Breast epithelium (tissue), 4 donors: ENCODE results near the gene DGKI. TPM values are rescaled to one million over a fixed set of nuclear protein-coding genes. Genes with fewer than 3 reads are reported as not detected.

Experiments used
- DNase-seq, 2 donors: peaks; one replicate each; pipeline ENCODE4 v3.0.0-alpha.2; 2019; ENCODE audit warnings: low spot score in 2 of 2
- H3K27ac ChIP-seq, 2 donors: fragments of 200-600 bp; sonication (generic) in 1 of 2; one replicate each; pipeline ENCODE4 v1.5.1; 2016 to 2019; ENCODE audit warnings: mild to moderate bottlenecking in 1 of 2
- H3K27me3 ChIP-seq, 2 donors: fragments of 200-600 bp; sonication (generic) in 1 of 2; one replicate each; pipeline versions ENCODE4 v1.5.1 to v1.6.0; 2017 to 2019; ENCODE audit warnings: control low read depth in 1 of 2, mild to moderate bottlenecking in 1 of 2
- H3K36me3 ChIP-seq: fragments of 200-600 bp; one replicate; pipeline ENCODE4 v1.5.1; 2019
- H3K4me1 ChIP-seq, 2 donors: fragments of 200-600 bp; sonication (generic); one replicate each; pipeline ENCODE4 v1.5.1; 2016 to 2019; ENCODE audit warnings: control low read depth in 1 of 2
- H3K4me3 ChIP-seq, 3 donors: fragments of 200-600 bp; sonication (generic); 1 replicate in 2 of 3; 2 replicates in 1 of 3; pipeline ENCODE4 v1.5.1; 2016 to 2019; ENCODE audit warnings: mild to moderate bottlenecking in 3 of 3, moderate library complexity in 2 of 3
- H3K9me3 ChIP-seq, 2 donors: fragments of 200-600 bp; sonication (generic) in 1 of 2; one replicate each; pipeline ENCODE4 v1.5.1; 2016 to 2019; ENCODE audit warnings: control low read depth in 1 of 2
- POLR2A ChIP-seq: fragments of 450-650 bp; IDR thresholded peaks from one replicate; pipeline ENCODE4 v1.6.1; 2016; ENCODE audit warnings: antibody characterized with exemption, mild to moderate bottlenecking, moderate library complexity
- POLR2AphosphoS5 ChIP-seq, 3 donors: sonication (generic); formaldehyde crosslinking; IDR thresholded peaks; one replicate each; pipeline ENCODE4 v1.6.1; 2017; ENCODE audit warnings: antibody characterized with exemption in 3 of 3
- intact Hi-C: fragments of 100-400 bp; cut with DNase I; formaldehyde crosslinking; loops from one replicate; pipeline ENCODE4 v1.15.1; 2023; ENCODE audit warnings: low total_unique reads
- total RNA-seq, 3 donors: library from RNA; depleted of rRNA; stranded (reverse); fragments of >200 nt; gene quantifications; one replicate each; pipeline ENCODE4 v1.1.0, GENCODE V29; 2016
- TF ChIP-seq, protein P1 (sequence below), 3 donors: fragments of 450-650 bp; IDR thresholded peaks; one replicate each; pipeline ENCODE4 v1.5.1; 2016 to 2017; ENCODE audit warnings: antibody characterized with exemption in 3 of 3, mild to moderate bottlenecking in 3 of 3, moderate library complexity in 3 of 3

Gene DGKI
- total RNA-seq, 3 donors from 2014 or later, result 2.7 to 4.1 (median 2.9) TPM

DNA sequence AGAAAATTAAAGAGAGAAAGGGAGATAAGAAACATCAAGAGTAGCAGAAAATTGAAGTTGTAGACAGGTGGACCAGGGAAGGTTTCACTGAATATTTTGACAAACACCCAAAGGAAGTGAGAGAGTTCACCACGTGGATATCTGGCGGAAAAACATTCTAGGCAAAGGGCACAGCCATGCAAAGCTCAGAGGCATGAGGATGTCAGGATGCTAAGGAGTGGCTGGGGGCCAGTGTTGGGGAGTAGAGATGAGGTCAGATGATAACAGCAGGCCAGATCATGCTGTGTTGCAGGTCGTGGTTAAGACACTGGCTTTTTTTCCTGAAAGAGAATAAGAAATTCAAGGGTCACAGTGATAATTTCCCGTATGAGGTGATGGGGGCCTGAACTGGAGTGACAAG lies 181.9 kb downstream of the DGKI start:
- H3K27me3 ChIP-seq, result peaks cover 0 to 11% of the 10 kb centered on the region in 2 donors
- intact Hi-C loops, result no loop called here
- no peak overlapping the region for H3K27ac ChIP-seq
- no peaks in the 10 kb centered on the region for H3K4me1 ChIP-seq
- H3K9me3 ChIP-seq, result no peaks in the 10 kb centered on the region
- DNase-seq, result no peak
- H3K4me3 ChIP-seq, result no peak overlapping the region
- TF ChIP-seq, protein P1, sequence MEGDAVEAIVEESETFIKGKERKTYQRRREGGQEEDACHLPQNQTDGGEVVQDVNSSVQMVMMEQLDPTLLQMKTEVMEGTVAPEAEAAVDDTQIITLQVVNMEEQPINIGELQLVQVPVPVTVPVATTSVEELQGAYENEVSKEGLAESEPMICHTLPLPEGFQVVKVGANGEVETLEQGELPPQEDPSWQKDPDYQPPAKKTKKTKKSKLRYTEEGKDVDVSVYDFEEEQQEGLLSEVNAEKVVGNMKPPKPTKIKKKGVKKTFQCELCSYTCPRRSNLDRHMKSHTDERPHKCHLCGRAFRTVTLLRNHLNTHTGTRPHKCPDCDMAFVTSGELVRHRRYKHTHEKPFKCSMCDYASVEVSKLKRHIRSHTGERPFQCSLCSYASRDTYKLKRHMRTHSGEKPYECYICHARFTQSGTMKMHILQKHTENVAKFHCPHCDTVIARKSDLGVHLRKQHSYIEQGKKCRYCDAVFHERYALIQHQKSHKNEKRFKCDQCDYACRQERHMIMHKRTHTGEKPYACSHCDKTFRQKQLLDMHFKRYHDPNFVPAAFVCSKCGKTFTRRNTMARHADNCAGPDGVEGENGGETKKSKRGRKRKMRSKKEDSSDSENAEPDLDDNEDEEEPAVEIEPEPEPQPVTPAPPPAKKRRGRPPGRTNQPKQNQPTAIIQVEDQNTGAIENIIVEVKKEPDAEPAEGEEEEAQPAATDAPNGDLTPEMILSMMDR (IDR thresholded peaks at IDR 0.05), result no peak
- TF ChIP-seq POLR2A (no peak), POLR2AphosphoS5 (IDR thresholded peaks at IDR 0.05) (no peak)
- no peaks in the 10 kb centered on the region for H3K36me3 ChIP-seq

DNA sequence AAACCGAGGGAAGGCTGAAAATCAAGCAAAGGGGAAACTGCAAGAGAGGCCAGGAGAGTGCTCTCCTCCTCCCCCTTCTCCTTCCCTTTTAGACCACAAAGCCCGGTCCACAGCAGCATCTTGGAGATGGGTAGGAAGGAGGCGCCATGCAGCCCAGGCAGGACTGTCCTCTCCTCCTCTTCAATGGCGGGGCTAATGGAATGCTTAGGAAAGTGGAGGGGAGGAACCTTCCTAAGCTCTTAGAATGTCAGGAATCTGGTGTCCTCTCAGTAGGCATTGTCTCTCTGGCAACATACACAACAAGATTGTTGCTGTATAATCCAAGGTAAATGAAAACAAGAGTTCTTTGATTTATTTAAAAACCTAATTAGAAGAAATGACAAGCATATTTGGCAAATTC lies 185.1 kb downstream of the DGKI start:
- no peak for DNase-seq
- no peak for TF ChIP-seq POLR2AphosphoS5 (IDR thresholded peaks at IDR 0.05)
- Histone ChIP-seq H3K27me3 (peaks cover 0 to 11% of the 10 kb centered on the region in 2 donors), H3K4me1 (no peaks in the 10 kb centered on the region), H3K9me3 (no peaks in the 10 kb centered on the region), H3K27ac (no peak overlapping the region), H3K4me3 (no peak overlapping the region), H3K36me3 (no peaks in the 10 kb centered on the region)
- intact Hi-C loops, result no loop called here

DNA sequence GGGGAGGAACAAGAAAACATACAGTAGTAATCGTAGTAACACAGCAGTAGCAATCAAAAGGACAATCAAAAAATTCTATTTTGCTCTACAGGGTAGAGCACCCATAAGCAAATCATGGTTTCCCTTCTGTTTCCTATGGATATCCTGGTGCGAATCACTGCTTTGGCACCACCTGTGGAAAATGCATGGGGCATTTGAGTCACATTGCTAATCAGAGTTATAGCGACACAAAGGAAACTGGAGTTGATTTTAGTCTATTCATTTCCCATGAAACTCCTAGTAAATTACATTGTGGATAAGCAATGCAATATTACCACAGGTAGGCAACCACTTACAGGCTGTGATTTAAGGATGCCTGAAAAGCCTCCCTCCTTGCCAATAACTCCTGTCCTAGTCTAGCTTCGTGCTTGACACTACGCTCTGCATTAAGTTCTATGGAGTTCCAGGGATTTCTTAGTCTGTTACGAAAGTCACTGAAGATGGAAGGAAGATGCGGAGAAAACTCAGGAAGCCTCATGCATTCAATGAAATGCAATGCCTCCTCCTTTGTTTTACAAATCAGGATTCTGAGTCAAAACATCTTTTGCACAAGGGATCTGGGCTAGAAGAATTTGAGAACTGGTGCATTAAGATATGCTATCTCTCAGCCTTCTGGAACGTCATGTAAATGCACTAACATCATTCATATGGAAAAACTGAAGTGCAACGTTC lies 188.4 kb downstream of the DGKI start:
- intact Hi-C loops, result no loop called here
- Histone ChIP-seq H3K27ac (no peak overlapping the region), H3K9me3 (no peaks in the 10 kb centered on the region), H3K36me3 (no peaks in the 10 kb centered on the region), H3K27me3 (peaks cover 0 to 8% of the 10 kb centered on the region in 2 donors), H3K4me3 (no peak overlapping the region), H3K4me1 (no peaks in the 10 kb centered on the region)
- TF ChIP-seq, protein P1 (IDR thresholded peaks at IDR 0.05), result no peak
- TF ChIP-seq POLR2AphosphoS5 (IDR thresholded peaks at IDR 0.05), result no peak
- no peak for TF ChIP-seq POLR2A
- DNase-seq, result no peak

DNA sequence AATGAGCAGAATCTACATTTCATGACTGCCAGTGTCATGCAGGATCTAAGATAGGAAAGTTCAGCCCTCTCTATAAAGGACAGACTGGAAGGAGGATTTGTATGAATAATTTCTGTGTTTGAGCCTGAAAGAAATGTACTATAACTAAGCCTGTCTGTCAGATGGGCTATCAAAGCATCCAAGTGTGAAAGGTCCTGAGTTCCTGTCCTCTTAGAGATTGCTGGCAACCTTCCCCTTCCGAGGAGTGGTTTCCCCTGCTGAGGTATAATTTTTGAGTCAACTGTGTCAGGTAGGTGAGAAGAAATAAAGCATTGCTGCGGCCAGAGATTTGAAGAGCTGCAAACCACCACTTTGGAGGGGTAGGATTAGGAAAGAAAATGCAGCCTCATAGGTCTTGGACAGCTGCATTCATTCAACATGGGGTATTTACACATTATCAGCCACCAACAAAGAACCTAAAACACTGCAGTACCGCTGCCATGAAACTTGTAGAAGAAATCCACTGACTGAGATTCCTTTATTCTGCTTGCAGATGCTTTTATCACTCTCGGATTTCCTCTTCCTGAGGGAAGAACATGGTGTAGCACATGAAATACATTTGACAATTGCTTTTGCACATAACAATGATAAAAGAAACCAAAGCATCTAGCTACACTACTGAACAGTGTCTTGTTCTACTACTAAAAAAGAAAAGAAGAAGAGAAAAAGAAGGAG lies 189.1 kb downstream of the DGKI start:
- H3K27me3 ChIP-seq, result peaks cover 0 to 5% of the 10 kb centered on the region in 2 donors
- TF ChIP-seq, protein P1 (IDR thresholded peaks at IDR 0.05), result no peak
- TF ChIP-seq POLR2A, result no peak
- no peak for TF ChIP-seq POLR2AphosphoS5 (IDR thresholded peaks at IDR 0.05)
- H3K36me3 ChIP-seq, result no peaks in the 10 kb centered on the region
- no peak for DNase-seq
- H3K9me3 ChIP-seq, result no peaks in the 10 kb centered on the region
- H3K4me1 ChIP-seq, result no peaks in the 10 kb centered on the region
- intact Hi-C loops, result no loop called here
- no peak overlapping the region for H3K4me3 ChIP-seq
- no peak overlapping the region for H3K27ac ChIP-seq

DNA sequence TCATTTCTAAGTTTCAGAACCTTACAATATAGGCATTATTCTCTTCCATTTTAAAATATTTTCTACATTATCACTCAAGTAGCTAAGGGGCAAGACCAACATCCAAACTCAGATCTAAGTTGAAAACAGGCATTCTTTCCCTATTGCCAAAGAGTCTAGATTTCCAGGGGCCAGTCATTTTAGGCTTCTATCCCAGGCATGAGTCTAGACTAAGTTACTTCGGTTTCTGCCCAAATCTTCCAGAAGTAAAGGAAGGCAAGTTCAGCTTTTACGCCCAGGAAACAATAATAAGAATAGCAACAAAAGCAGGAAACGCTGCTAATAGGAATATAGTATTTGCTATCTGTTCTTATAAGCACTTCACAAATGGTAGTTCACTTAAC lies 189.9 kb downstream of the DGKI start:
- H3K9me3 ChIP-seq, result no peaks in the 10 kb centered on the region
- TF ChIP-seq, protein P1 (IDR thresholded peaks at IDR 0.05), result no peak
- TF ChIP-seq POLR2AphosphoS5 (IDR thresholded peaks at IDR 0.05) (no peak), POLR2A (no peak)
- intact Hi-C loops, result no loop called here
- peaks cover 0 to 5% of the 10 kb centered on the region in 2 donors for H3K27me3 ChIP-seq
- no peak for DNase-seq
- no peak overlapping the region for H3K27ac ChIP-seq
- no peaks in the 10 kb centered on the region for H3K36me3 ChIP-seq
- no peaks in the 10 kb centered on the region for H3K4me1 ChIP-seq
- no peak overlapping the region for H3K4me3 ChIP-seq
